Kidney glomerular epithelial cell (primary cell): ENCODE results near the gene SLC25A43.

ENCODE experiments used
- DNase-seq: peaks from one replicate; lab custom pipeline; 2025; lab: John Stamatoyannopoulos, UW

Gene SLC25A43

DNA sequence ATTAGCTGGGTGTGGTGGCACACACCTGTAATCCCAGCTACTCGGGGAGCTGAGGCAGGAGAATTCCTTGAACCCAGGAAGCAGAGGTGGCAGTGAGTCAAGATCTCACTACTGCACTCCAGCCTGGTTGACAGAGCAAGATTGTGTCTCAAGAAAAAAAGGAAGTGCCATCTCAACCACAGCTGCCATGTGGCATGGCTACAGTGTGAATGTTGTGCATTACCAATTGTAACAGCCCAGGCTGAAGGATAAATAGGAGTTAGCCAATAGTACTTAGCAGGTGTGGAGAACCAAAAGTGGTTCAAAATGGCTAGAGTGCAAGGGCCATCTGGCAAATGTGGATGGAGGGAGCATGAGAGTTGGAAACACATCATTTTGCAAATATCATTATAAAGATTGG, 98.0 kb downstream of the SLC25A43 start:
- DNase-seq = no peak

- DNase-seq = no peak
Observed at GRCh38 chrX:119500061-119500800, 101.1 kb downstream of the SLC25A43 start.

GRCh38 chrX:119501511-119502148, 102.5 kb downstream of the SLC25A43 start:
- DNase-seq = no peak

GRCh38 chrX:119502727-119503483, 103.8 kb downstream of the SLC25A43 start:
- DNase-seq = no peak

GRCh38 chrX:119503484-119503861, 104.3 kb downstream of the SLC25A43 start:
- peak; percentile 2 for DNase-seq
